ENCODE data around the gene ZNF471.

- TF ChIP-seq POLR2A (IDR thresholded peaks at IDR 0.05; ENCODE audit: low read depth, low read length) (no peak), TAF1 (IDR thresholded peaks at IDR 0.05; ENCODE audit: borderline replicate concordance, low read depth, low read length) (no peak)
Measured at GRCh38 chr19:56504581-56504980, 3.1 kb upstream of the ZNF471 start.

All from GM12892 (cell line).